HepG2 (cell line): Measurements from ENCODE around the gene MYOM1. TPM values are rescaled to one million over a fixed set of nuclear protein-coding genes. Genes with fewer than 3 reads are reported as not detected.

Experiments used
- CHD2 ChIP-seq: IDR thresholded peaks from 2 replicates; pipeline ENCODE4 v1.6.1; 2011; ENCODE audit warnings: low read depth, low read length, improper control_type of control experiment
- CREM ChIP-seq, 2 experiments: sonication (generic) in 1 of 2; formaldehyde crosslinking in 1 of 2; IDR thresholded peaks; 2 replicates each; pipeline versions ENCODE4 v1.4.0 to v1.6.1; 2016 to 2020; ENCODE audit warnings: antibody characterized with exemption in 1 of 2, mild to moderate bottlenecking in 1 of 2, missing genetic modification reagents in 1 of 2
- UBTF ChIP-seq: sonication (generic); formaldehyde crosslinking; IDR thresholded peaks from 2 replicates; pipeline ENCODE4 v1.4.0; 2020; ENCODE audit warnings: mild to moderate bottlenecking, missing genetic modification reagents
- ZHX2 ChIP-seq, 2 experiments: sonication (generic) in 1 of 2; formaldehyde crosslinking in 1 of 2; IDR thresholded peaks; 2 replicates each; pipeline versions ENCODE4 v1.6.1 to v1.9.0; 2014 to 2022; ENCODE audit warnings: antibody characterized with exemption in 1 of 2, borderline replicate concordance in 1 of 2, inconsistent platforms in 1 of 2, low read depth in 1 of 2, missing genetic modification reagents in 1 of 2
- ZNF816 ChIP-seq: sonication (generic); formaldehyde crosslinking; IDR thresholded peaks from 2 replicates; pipeline ENCODE4 v1.8.0; 2022; ENCODE audit warnings: missing genetic modification reagents, mild to moderate bottlenecking, borderline replicate concordance
- polyA plus RNA-seq, 8 experiments: library from polyadenylated mRNA; depleted of rRNA in 3 of 8; stranded (reverse) in 7 of 8; unstranded in 1 of 8; fragments of >200 nt; fragmentation: Illumina TruSeq in 4 of 8; extraction: Trizol in 4 of 8; gene quantifications; 2 replicates each; pipeline versions ENCODE4 v1.2.1 to v1.2.3, GENCODE V29; 2011 to 2016; ENCODE audit warnings: low read depth in 4 of 8, missing spikeins in 1 of 8, mixed read lengths in 1 of 8; ENCODE audit not compliant: insufficient read depth in 1 of 8
- total RNA-seq, 5 experiments: library from RNA; depleted of rRNA; stranded (reverse); fragments of >200 nt; fragmentation: Illumina TruSeq; extraction: Trizol; gene quantifications; 2 replicates each; pipeline ENCODE4 v1.2.3, GENCODE V29; 2016; ENCODE audit warnings: low read depth in 1 of 5

Gene MYOM1
- total and polyA plus RNA-seq, 2 of the 13 experiments (the other 11 are each of a cell fraction or from before 2014, with no cell fraction given), result 0.46 to 0.98 TPM

- TF ChIP-seq ZHX2 (IDR thresholded peaks at IDR 0.05; ENCODE audit: low read depth) (no peak), ZHX2 (CRISPR knock-in tag; IDR thresholded peaks at IDR 0.05; ENCODE audit: borderline replicate concordance) (no peak), ZNF816 (CRISPR knock-in tag) (no peak), UBTF (CRISPR knock-in tag) (no peak), CHD2 (no peak), CREM (IDR thresholded peaks at IDR 0.05) (no peak), CREM (CRISPR knock-in tag; IDR thresholded peaks at IDR 0.05) (no peak)
These were observed 94.9 kb downstream of the MYOM1 start (continued) for GRCh38 chr18:3124822-3125221.
